Stimulated activated CD8-positive, alpha-beta memory T cell treated with anti-CD3 and anti-CD28 coated beads, Interleukin-12 subunit alpha, Interleukin-12 subunit beta, amount 100 ng/mL, for 24 hours (primary cell): ENCODE results near the gene TIMP1.

Experiments used
- DNase-seq: peaks from one replicate; pipeline ENCODE4 v3.0.0-alpha.2; 2020; ENCODE audit errors: extremely low read depth

TIMP1 gene

GRCh38 chrX:47573341-47574075 is 8.7 kb upstream of the TIMP1 start:
- no peak for DNase-seq

- DNase-seq, result no peak
Measured at GRCh38 chrX:47574076-47574546, 8.1 kb upstream of the TIMP1 start.

GRCh38 chrX:47574547-47575301 is 7.5 kb upstream of the TIMP1 start:
- no peak for DNase-seq

- no peak for DNase-seq
Measured at GRCh38 chrX:47576021-47576898, 6.0 kb upstream of the TIMP1 start.

GRCh38 chrX:47577424-47577823 is 4.8 kb upstream of the TIMP1 start:
- no peak for DNase-seq

GRCh38 chrX:47577901-47578300 is 4.3 kb upstream of the TIMP1 start:
- no peak for DNase-seq

GRCh38 chrX:47578692-47579091 is 3.5 kb upstream of the TIMP1 start:
- no peak for DNase-seq

- no peak for DNase-seq
Measured at GRCh38 chrX:47579537-47579936, 2.7 kb upstream of the TIMP1 start.

GRCh38 chrX:47583240-47583861 is 1.1 kb downstream of the TIMP1 start:
- no peak for DNase-seq

- DNase-seq, result no peak
Measured at GRCh38 chrX:47584714-47585113, 2.5 kb downstream of the TIMP1 start.

- DNase-seq, result no peak
Measured at GRCh38 chrX:47585273-47585672, 3.0 kb downstream of the TIMP1 start.

GRCh38 chrX:47586043-47586787 is 4.0 kb downstream of the TIMP1 start:
- DNase-seq, result no peak

- no peak for DNase-seq
Measured at GRCh38 chrX:47587091-47587891, 5.1 kb downstream of the TIMP1 start.

GRCh38 chrX:47587906-47588735 is 5.9 kb downstream of the TIMP1 start:
- DNase-seq, result no peak

GRCh38 chrX:47590984-47591383 is 8.7 kb downstream of the TIMP1 start:
- no peak for DNase-seq

GRCh38 chrX:47593522-47593921 is 11.3 kb downstream of the TIMP1 start:
- no peak for DNase-seq

GRCh38 chrX:47595716-47596251 is 13.5 kb downstream of the TIMP1 start:
- no peak for DNase-seq

- no peak for DNase-seq
Measured at GRCh38 chrX:47596256-47596655, 14.0 kb downstream of the TIMP1 start.

- no peak for DNase-seq
Measured at GRCh38 chrX:47597222-47597621, 15.0 kb downstream of the TIMP1 start.
